ENCODE measurements around the gene MLLT11.

The MLLT11 gene

GRCh38 chr1:151059109-151060006, 839 bp upstream of the MLLT11 start, which contains the start of gene CDC42SE1:
Gene CDC42SE1 (minus strand): TSS chr1:151059622. CDS start chr1:151055730, 3,892 bp downstream.
- peak; percentile 96 for DNase-seq (ENCODE audit: low read depth)
- peak within 1 kb of the TSS; percentile 99 for H3K4me3 ChIP-seq (ENCODE audit: low read depth, low read length)
- TF ChIP-seq CTCF (IDR thresholded peaks at IDR 0.05; ENCODE audit: low read depth, low read length): peak; percentile 63
- peak; percentile 79 for TF ChIP-seq MYC (IDR thresholded peaks at IDR 0.05; ENCODE audit: low read depth, low read length)
- peak; percentile 48 for TF ChIP-seq MAX (IDR thresholded peaks at IDR 0.05; ENCODE audit: low read depth, low read length)
- peak; percentile 87 for TF ChIP-seq POLR2A (IDR thresholded peaks at IDR 0.05; ENCODE audit: extremely low read depth, insufficient read length)

- TF ChIP-seq MYC (IDR thresholded peaks at IDR 0.05; ENCODE audit: low read depth, low read length) (no peak), CTCF (IDR thresholded peaks at IDR 0.05; ENCODE audit: low read depth, low read length) (no peak), POLR2A (IDR thresholded peaks at IDR 0.05; ENCODE audit: extremely low read depth, insufficient read length) (no peak), MAX (IDR thresholded peaks at IDR 0.05; ENCODE audit: low read depth, low read length) (no peak)
- peak; percentile 56 for DNase-seq (ENCODE audit: low read depth)
- peak overlapping the region; percentile 99 for H3K4me3 ChIP-seq (ENCODE audit: low read depth, low read length)
Measured at GRCh38 chr1:151060657-151061421, 642 bp downstream of the MLLT11 start.

- no peak for TF ChIP-seq MYC (IDR thresholded peaks at IDR 0.05; ENCODE audit: low read depth, low read length)
- TF ChIP-seq CTCF (IDR thresholded peaks at IDR 0.05; ENCODE audit: low read depth, low read length): no peak
- no peak for TF ChIP-seq MAX (IDR thresholded peaks at IDR 0.05; ENCODE audit: low read depth, low read length)
- no peak for TF ChIP-seq POLR2A (IDR thresholded peaks at IDR 0.05; ENCODE audit: extremely low read depth, insufficient read length)
- peak overlapping the region; percentile 99 for H3K4me3 ChIP-seq (ENCODE audit: low read depth, low read length)
- DNase-seq (ENCODE audit: low read depth): no peak
Measured at GRCh38 chr1:151061704-151062103, 1.5 kb downstream of the MLLT11 start.

GRCh38 chr1:151062741-151063371, 2.7 kb downstream of the MLLT11 start:
- TF ChIP-seq POLR2A (IDR thresholded peaks at IDR 0.05; ENCODE audit: extremely low read depth, insufficient read length): no peak
- no peak for TF ChIP-seq MAX (IDR thresholded peaks at IDR 0.05; ENCODE audit: low read depth, low read length)
- no peak for TF ChIP-seq CTCF (IDR thresholded peaks at IDR 0.05; ENCODE audit: low read depth, low read length)
- no peak for TF ChIP-seq MYC (IDR thresholded peaks at IDR 0.05; ENCODE audit: low read depth, low read length)
- no peak for DNase-seq (ENCODE audit: low read depth)
- H3K4me3 ChIP-seq (ENCODE audit: low read depth, low read length): no peak overlapping the region

GRCh38 chr1:151065089-151065645, 5.0 kb downstream of the MLLT11 start:
- TF ChIP-seq POLR2A (IDR thresholded peaks at IDR 0.05; ENCODE audit: extremely low read depth, insufficient read length) (no peak), CTCF (IDR thresholded peaks at IDR 0.05; ENCODE audit: low read depth, low read length) (no peak), MYC (IDR thresholded peaks at IDR 0.05; ENCODE audit: low read depth, low read length) (no peak), MAX (IDR thresholded peaks at IDR 0.05; ENCODE audit: low read depth, low read length) (no peak)
- no peak overlapping the region for H3K4me3 ChIP-seq (ENCODE audit: low read depth, low read length)
- no peak for DNase-seq (ENCODE audit: low read depth)
